Erythroblast (primary cell): ENCODE results near the gene CSF1R.

Experiments
- GATA1 ChIP-seq: IDR thresholded peaks from 2 replicates; pipeline ENCODE4 v1.6.1; 2011; ENCODE audit warnings: low read depth, mild to moderate bottlenecking, control low read depth, low read length, moderate library complexity
- POLR2A ChIP-seq: IDR thresholded peaks from 2 replicates; pipeline ENCODE4 v1.6.1; 2011; ENCODE audit warnings: mild to moderate bottlenecking, low read length

GRCh38 chr5:150066901-150067396 is 19.4 kb downstream of the CSF1R start:
- TF ChIP-seq POLR2A (no peak), GATA1 (no peak)
